IPS-11a (cell line): ENCODE measurements around the gene CHN2.

Source experiments
- H3K4me3 ChIP-seq: one replicate; pipeline ENCODE4 v1.5.1; 2013; ENCODE audit warnings: low read depth, low read length, control low read depth

Gene CHN2

DNA sequence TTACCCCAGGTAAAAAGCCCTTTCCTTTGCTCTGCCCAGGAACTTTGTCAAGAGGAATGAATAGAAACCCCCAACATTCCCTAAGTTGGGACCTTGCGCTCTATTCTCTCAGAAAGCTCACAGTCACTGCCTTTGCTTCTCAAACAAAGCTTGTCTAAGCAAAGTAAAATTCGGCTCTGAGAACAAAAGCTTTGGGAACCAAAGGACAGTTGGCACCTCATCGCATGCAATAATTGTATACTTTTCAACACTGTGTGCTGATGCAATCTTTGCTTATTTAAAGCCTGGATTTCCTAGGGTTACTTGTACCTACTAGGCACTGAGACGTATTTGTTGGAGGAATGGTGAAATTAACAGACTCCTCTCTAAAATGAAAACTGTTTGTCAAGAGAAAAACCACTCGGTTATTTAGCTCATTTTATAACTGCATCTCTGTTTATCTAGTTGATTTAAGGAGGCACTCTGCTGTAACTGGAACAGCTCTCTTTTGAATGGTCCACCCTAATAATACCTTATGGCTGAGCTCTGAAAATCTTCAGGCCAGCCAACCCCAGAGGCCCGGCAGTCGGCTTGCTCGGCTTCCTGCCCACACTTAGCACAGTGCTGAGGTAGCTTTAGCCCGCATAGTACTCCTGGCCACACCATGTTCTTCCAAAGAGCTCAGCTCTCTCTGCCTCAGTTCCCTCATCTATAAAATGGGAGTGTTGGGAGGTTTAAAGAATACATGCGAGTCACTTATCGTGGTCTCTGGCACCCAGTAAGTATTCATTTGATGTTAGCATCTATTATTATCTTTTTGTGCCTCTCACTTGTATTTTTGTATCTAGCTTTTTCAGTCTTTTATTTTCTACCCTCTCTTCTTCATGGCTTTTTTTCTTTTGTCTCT is 288.9 kb downstream of the CHN2 start:
- no peak overlapping the region for H3K4me3 ChIP-seq

- no peak overlapping the region for H3K4me3 ChIP-seq
Measured at GRCh38 chr7:29484280-29484679, 289.7 kb downstream of the CHN2 start.

- no peak overlapping the region for H3K4me3 ChIP-seq
Measured at GRCh38 chr7:29485339-29486190, 291.0 kb downstream of the CHN2 start.

GRCh38 chr7:29486191-29486700 is 291.7 kb downstream of the CHN2 start:
- no peak overlapping the region for H3K4me3 ChIP-seq

GRCh38 chr7:29487424-29487823 is 292.8 kb downstream of the CHN2 start:
- H3K4me3 ChIP-seq = no peak overlapping the region

GRCh38 chr7:29488203-29488970 is 293.8 kb downstream of the CHN2 start:
- H3K4me3 ChIP-seq = no peak overlapping the region

DNA sequence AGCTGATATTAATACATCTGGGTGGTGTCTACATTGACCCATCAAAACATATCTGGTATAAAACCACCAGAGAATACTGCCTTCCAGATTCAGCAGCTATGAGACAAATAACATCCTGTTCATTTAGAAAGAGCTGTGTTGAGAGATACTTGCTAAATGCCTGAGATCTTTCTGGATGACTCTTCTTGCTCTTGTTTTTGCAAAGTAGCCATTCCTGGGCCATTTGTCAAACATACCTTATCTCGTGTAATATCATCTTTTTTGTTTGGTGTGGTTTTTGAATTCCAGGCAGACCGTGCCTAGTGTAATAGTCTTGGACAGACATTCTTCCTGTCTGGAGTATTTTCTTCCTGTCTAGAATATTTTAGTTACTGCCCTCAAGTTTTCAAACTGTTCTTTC is 294.4 kb downstream of the CHN2 start:
- no peak overlapping the region for H3K4me3 ChIP-seq

DNA sequence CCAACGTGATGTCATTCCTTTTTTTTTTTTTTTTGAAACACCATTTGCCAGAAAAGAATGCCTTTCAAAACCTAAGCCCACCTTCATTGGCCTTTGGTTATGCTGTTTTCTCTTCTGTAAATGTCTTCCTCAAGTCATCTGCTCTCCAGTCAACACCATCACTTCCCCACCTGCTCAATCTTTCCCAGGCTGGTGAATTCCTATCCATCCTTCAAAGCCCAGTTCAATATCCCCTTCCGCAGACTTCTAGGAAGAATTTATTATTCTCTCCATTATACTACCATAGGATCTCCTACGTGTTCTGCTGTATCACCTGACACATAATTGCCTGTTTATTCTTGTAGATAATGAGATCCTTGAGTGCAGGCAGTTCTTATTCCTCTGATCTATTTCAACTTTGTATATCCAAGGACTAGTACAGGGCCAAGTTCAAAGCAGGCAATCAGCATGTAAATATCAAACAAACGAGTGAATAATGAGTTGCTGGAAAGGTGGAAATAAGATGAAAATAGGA is 295.6 kb downstream of the CHN2 start:
- H3K4me3 ChIP-seq = no peak overlapping the region

- no peak overlapping the region for H3K4me3 ChIP-seq
Measured at GRCh38 chr7:29494350-29494749, 299.8 kb downstream of the CHN2 start.

DNA sequence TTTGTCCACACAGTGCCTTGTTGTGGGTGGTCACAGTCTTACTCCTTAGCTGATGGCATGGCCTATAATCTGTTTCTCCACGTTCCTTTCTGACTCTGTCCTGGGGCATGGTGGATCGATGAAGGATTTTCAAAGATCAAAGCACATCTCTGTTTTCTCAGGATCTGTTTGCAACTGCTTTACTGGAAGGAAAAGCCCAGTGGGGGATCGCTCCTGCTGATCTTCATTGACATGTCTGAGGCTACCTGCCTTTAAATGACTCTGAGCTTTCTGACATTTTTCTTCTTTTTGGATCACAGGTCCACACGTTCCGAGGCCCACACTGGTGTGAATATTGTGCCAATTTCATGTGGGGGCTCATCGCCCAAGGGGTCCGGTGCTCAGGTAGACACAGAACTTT is 301.1 kb downstream of the CHN2 start:
- H3K4me3 ChIP-seq = no peak overlapping the region

DNA sequence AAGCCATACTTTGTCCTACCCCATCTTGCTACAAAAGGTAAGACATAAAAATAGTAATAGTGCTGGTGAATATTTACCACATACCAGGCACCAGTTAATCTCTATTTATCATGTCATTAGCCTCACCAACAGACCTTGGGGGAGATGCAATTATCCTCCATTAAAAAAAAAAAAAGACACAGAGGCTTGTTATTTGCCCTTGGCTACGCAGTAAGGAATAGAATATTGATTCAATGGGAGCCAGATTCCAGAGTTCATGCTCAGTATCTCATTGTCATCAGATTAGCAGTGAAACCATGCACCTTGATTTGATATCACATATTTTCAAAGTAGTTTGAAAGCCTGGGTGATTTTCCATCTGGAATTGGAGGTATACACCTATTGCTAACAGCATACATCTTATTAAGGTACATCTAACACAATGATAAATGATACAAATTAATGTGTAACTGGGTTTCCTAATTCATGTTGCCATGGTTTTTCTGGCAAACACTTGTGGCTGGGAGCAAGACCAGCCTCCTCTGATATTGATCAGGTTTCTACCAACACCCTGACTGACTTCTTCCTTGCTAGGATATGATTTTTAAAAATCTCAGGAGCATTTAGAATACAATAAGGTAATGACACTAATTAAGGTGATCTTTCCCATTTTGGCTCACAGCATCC is 301.9 kb downstream of the CHN2 start:
- no peak overlapping the region for H3K4me3 ChIP-seq

DNA sequence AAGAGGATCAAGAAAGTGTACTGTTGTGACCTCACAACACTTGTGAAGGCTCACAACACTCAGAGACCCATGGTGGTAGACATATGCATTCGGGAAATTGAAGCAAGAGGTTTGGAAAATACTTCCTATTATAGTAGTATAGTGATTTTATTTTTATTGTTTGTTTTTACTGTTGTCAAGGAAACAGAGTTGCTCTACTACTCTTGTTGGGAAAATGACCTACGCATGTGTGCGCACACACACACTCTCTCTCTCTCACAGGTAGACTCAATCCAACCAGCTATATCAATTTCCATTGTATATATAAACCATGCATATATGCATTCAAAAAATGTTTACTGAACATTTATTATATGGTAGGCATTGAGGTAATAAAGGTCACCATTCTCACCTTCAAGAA is 305.4 kb downstream of the CHN2 start:
- no peak overlapping the region for H3K4me3 ChIP-seq

- no peak overlapping the region for H3K4me3 ChIP-seq
Measured at GRCh38 chr7:29500719-29501118, 306.1 kb downstream of the CHN2 start.

GRCh38 chr7:29502133-29502532 is 307.6 kb downstream of the CHN2 start:
- no peak overlapping the region for H3K4me3 ChIP-seq

DNA sequence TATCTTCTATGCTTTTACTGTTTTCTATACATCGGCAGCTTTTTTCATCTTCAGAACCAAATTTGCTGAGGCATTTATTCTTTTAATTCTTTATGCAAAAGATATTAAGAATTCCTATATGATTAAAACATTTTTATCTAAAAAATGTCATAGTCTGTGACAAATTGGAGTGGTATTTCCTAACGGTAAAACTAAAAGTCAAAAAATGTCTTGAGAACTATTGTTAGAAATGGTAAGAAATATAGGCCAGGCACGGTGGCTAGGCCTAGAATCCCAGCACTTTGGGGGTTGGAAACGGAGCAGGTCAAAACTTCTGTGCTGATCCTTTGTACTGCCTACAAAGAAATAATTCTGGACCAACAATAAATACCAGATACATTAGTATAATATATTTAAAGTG is 311.4 kb downstream of the CHN2 start:
- no peak overlapping the region for H3K4me3 ChIP-seq

DNA sequence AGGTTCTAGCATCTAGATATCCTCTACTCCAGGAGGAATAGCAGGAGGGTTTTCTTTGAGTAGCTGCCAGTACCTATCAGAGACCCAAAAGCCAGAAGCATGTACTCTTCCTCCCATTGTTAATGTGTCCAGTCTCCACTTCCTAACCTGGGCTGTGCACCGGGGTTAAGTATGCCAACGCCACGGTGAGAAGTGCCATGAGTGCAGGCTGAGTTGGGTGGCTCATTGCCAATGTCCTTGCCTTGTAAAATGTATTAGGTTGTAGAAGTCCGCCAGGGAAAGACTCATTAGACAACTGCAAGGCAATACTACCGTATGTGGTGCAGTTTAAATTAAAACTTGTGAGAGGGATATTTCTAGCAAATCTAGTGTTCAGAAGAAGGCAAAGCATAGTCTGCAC is 314.0 kb downstream of the CHN2 start:
- no peak overlapping the region for H3K4me3 ChIP-seq

DNA sequence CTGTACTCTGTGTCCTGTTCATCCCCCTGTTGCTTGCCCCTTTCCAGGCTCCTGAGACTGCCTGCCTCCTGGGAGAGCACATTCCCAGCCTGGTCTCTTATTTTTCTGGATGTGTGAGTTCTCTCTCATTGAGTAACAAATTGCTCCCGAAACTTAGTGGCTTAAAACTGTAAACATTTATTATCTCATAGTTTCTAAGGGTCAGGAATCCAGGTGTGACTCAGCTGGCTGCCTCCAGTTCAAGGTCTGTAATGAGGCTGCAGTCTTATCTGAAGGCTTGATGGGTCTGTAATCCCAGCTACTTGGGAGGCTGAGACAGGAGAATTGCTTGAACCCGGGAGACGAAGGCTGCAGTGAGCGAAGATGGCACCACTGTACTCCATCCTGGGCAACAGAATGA is 315.5 kb downstream of the CHN2 start:
- H3K4me3 ChIP-seq = no peak overlapping the region

- no peak overlapping the region for H3K4me3 ChIP-seq
Measured at GRCh38 chr7:29511337-29511736, 316.8 kb downstream of the CHN2 start.

- H3K4me3 ChIP-seq = no peak overlapping the region
Measured at GRCh38 chr7:29511851-29512250, 317.3 kb downstream of the CHN2 start.

GRCh38 chr7:29516491-29516890 is 321.9 kb downstream of the CHN2 start:
- no peak overlapping the region for H3K4me3 ChIP-seq
